Measurements from ENCODE around the gene KLHL35. TPM values are rescaled to one million over a fixed set of nuclear protein-coding genes. Genes with fewer than 3 reads are reported as not detected.
A peak's percentile ranks its signal among the peaks of the same experiment; 100 is the strongest.

The KLHL35 gene
- total RNA-seq, 2 experiments from 2014 or later = 0.14 to 0.17 TPM

GRCh38 chr11:75449271-75449670, 16.3 kb upstream of the KLHL35 start:
- intact Hi-C loops (cut with micrococcal nuclease) = loop anchor here (5.0 kb wide), 1 partner anchor 128 kb away; no protein-coding TSS in a partner anchor
- no peaks in the 10 kb centered on the region for H3K27me3 Mint-ChIP-seq (ENCODE audit: low read depth)
- CTCF ChIA-PET = interaction anchor here (0.6 to 2.0 kb wide), 5 partner anchors 10 to 83 kb away, joined by 3 to 6 read pairs (median 3); no protein-coding TSS in a partner anchor
- H3K4me1 Mint-ChIP-seq (ENCODE audit: low read depth) = no peaks in the 10 kb centered on the region
- no peaks in the 10 kb centered on the region for H3K36me3 Mint-ChIP-seq (ENCODE audit: low read depth)
- DNase-seq = no peak
- no peaks in the 10 kb centered on the region for H3K9me3 Mint-ChIP-seq
- no peak overlapping the region for H3K4me3 Mint-ChIP-seq
- no peak overlapping the region for H3K27ac Mint-ChIP-seq

GRCh38 chr11:75447415-75447814, 14.4 kb upstream of the KLHL35 start:
- H3K9me3 Mint-ChIP-seq = no peaks in the 10 kb centered on the region
- CTCF ChIA-PET = interaction anchor here (2.8 to 5.8 kb wide), 2 partner anchors 28 to 83 kb away, joined by 11 to 153 read pairs; no protein-coding TSS in a partner anchor
- H3K27me3 Mint-ChIP-seq (ENCODE audit: low read depth) = no peaks in the 10 kb centered on the region

DNA sequence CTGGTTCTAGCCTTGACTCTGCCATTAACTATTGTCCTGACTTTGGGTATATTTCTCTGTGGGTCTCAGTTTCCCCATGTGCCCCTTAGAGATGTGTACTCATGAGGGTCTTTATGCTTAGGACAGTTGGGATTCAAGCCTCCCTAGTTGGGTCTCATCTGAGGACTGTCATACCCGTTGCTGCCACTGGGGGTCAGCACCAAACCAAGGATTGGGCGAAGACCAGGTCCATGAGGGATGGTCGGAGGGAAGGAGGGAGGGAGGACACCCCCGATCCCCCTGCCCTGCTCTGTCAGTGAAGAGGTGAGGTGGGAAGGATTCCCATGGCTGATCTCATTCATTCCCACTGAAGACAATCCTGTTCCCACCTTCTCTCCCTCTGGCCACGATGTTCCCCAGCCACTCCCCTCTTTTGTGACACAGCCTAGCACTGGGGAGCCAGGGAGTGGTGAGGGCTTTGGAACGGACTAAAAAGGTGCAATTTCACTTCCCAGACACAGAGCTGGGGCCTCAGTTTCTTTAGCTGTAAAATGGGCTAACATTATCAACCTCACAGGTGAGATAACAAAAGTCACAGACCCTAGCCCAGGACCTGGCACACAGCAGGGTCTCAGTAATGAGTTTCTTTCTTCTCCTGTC, 12.4 kb upstream of the KLHL35 start:
- H3K4me1 Mint-ChIP-seq (ENCODE audit: low read depth) = no peaks in the 10 kb centered on the region
- CTCF ChIA-PET = interaction anchor here (0.7 to 5.8 kb wide), 28 partner anchors 8 to 169 kb away, joined by 3 to 153 read pairs (median 6); partner anchors contain the start of gene GDPD5
- no peaks in the 10 kb centered on the region for H3K36me3 Mint-ChIP-seq (ENCODE audit: low read depth)
- no peak overlapping the region for H3K4me3 Mint-ChIP-seq
- DNase-seq = peak; percentile 82
- H3K27ac Mint-ChIP-seq = no peak overlapping the region
- no peaks in the 10 kb centered on the region for H3K27me3 Mint-ChIP-seq (ENCODE audit: low read depth)
- intact Hi-C loops (cut with micrococcal nuclease) = loop anchor here (1.0 to 5.0 kb wide), 4 partner anchors 81 to 261 kb away; no protein-coding TSS in a partner anchor
- H3K9me3 Mint-ChIP-seq = no peaks in the 10 kb centered on the region

More at GRCh38 chr11:75447415-75447814, 14.4 kb upstream of the KLHL35 start:
- H3K27ac Mint-ChIP-seq = no peak overlapping the region
- intact Hi-C loops (cut with micrococcal nuclease) = loop anchor here (5.0 kb wide), 1 partner anchor 130 kb away; no protein-coding TSS in a partner anchor
- no peak for DNase-seq
- no peak overlapping the region for H3K4me3 Mint-ChIP-seq
- H3K36me3 Mint-ChIP-seq (ENCODE audit: low read depth) = no peaks in the 10 kb centered on the region
- no peaks in the 10 kb centered on the region for H3K4me1 Mint-ChIP-seq (ENCODE audit: low read depth)

- H3K36me3 Mint-ChIP-seq (ENCODE audit: low read depth) = no peaks in the 10 kb centered on the region
- H3K4me3 Mint-ChIP-seq = no peak overlapping the region
- intact Hi-C loops (cut with micrococcal nuclease) = no loop called here
- no peak overlapping the region for H3K27ac Mint-ChIP-seq
- no peak for DNase-seq
- H3K4me1 Mint-ChIP-seq (ENCODE audit: low read depth) = no peaks in the 10 kb centered on the region
- CTCF ChIA-PET = interaction anchor here (2.3 to 5.8 kb wide), 2 partner anchors 80 to 88 kb away, joined by 10 to 153 read pairs; no protein-coding TSS in a partner anchor
- H3K9me3 Mint-ChIP-seq = no peaks in the 10 kb centered on the region
- no peaks in the 10 kb centered on the region for H3K27me3 Mint-ChIP-seq (ENCODE audit: low read depth)
Measured at GRCh38 chr11:75443043-75443442, 10.0 kb upstream of the KLHL35 start.

DNA sequence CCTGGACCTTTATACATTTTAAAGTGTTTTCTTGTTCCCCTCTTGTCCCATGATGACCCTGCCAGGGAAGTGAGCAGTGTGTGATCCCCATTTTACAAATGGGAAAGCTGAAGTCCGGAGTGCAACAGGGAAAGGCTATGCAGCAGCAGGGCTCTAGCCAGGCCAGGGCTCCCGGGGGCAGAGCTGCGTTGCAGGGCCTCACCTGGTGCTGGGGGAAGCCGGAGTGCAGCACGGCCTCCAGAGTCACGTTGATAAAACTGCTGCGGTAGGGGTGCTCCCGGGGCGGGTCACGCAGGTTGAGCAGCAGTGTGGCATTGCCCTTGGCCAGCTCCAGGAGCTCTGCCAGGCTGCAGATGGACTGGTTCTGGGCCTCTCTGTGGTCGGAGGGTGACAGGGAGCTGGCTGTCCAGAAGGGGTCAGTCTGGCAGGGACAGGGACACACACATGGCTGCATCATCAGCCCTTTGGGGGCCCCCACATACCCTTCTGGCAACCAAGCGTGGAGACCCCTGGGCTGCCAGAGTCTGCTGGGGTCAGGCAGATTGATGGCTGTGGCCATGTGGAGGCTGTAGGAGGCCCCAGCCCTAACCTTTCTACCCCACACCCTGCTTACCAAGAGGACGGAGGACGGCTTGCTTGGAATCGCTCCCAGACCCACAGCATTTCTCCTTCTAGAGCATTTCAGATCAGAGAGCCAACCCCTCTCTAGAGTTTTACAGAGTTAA, 9.3 kb upstream of the KLHL35 start:
- CTCF ChIA-PET = interaction anchor here (5.8 kb wide), 1 partner anchor 89 kb away, joined by 153 read pairs; no protein-coding TSS in a partner anchor
- Mint-ChIP-seq H3K9me3 (no peaks in the 10 kb centered on the region), H3K36me3 (ENCODE audit: low read depth) (no peaks in the 10 kb centered on the region), H3K27ac (no peak overlapping the region), H3K4me1 (ENCODE audit: low read depth) (no peaks in the 10 kb centered on the region), H3K27me3 (ENCODE audit: low read depth) (no peaks in the 10 kb centered on the region), H3K4me3 (no peak overlapping the region)
- no peak for DNase-seq
- intact Hi-C loops (cut with micrococcal nuclease) = no loop called here

- Mint-ChIP-seq H3K9me3 (no peaks in the 10 kb centered on the region), H3K36me3 (ENCODE audit: low read depth) (no peaks in the 10 kb centered on the region), H3K27ac (no peak overlapping the region), H3K27me3 (ENCODE audit: low read depth) (no peaks in the 10 kb centered on the region), H3K4me1 (ENCODE audit: low read depth) (no peaks in the 10 kb centered on the region), H3K4me3 (no peak overlapping the region)
- no peak for DNase-seq
- CTCF ChIA-PET = interaction anchor here (1.4 to 5.8 kb wide), 2 partner anchors 9 to 89 kb away, joined by 4 to 153 read pairs; no protein-coding TSS in a partner anchor
- intact Hi-C loops (cut with micrococcal nuclease) = no loop called here
Measured at GRCh38 chr11:75441804-75442132, 8.8 kb upstream of the KLHL35 start.

DNA sequence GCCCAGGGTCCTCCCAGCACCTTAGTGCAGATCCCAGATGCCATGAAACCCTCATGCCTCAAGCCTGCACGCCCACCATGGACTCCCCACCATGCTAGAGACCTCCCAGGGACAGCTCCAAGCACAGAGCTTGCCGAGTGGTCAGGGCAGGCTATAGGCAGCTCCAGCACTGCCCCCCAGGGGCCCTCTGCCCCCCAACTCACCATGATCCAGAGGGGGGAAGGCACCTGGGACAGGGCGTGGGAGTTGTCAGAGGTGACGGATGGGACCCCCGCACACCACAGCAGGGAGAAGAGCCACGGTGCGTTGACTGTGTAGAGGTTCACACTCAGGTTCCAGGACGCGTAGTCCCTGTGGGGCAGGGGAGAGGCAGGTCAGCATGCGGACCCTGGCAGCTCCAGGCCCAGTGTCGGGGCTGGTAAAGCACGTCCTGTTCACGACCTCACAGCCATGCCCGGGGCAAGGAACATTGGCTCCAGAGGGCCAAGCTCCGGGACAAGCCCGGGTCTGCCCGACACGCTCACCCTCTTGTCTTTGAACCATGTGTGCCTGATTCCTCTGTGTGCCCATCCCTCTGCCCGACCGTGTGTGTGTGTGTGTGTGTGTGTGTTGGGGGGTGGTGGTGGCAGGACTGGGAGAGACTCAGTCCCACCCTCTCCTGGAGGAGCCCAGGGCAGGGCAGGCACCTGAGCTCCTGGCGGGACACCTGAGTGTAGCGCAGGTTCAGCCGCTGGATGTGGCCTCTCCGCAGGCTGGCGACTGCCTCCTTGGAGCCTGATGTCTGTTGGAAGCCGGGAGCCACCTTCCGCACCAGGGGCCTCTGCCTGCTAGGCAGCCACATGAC, 8.2 kb upstream of the KLHL35 start:
- Mint-ChIP-seq H3K27ac (no peak overlapping the region), H3K9me3 (no peaks in the 10 kb centered on the region), H3K36me3 (ENCODE audit: low read depth) (no peaks in the 10 kb centered on the region), H3K4me3 (no peak overlapping the region), H3K4me1 (ENCODE audit: low read depth) (no peaks in the 10 kb centered on the region), H3K27me3 (ENCODE audit: low read depth) (no peaks in the 10 kb centered on the region)
- CTCF ChIA-PET = interaction anchor here (0.6 to 5.8 kb wide), 6 partner anchors 10 to 108 kb away, joined by 3 to 153 read pairs (median 4); no protein-coding TSS in a partner anchor
- intact Hi-C loops (cut with micrococcal nuclease) = no loop called here
- DNase-seq = no peak

DNA sequence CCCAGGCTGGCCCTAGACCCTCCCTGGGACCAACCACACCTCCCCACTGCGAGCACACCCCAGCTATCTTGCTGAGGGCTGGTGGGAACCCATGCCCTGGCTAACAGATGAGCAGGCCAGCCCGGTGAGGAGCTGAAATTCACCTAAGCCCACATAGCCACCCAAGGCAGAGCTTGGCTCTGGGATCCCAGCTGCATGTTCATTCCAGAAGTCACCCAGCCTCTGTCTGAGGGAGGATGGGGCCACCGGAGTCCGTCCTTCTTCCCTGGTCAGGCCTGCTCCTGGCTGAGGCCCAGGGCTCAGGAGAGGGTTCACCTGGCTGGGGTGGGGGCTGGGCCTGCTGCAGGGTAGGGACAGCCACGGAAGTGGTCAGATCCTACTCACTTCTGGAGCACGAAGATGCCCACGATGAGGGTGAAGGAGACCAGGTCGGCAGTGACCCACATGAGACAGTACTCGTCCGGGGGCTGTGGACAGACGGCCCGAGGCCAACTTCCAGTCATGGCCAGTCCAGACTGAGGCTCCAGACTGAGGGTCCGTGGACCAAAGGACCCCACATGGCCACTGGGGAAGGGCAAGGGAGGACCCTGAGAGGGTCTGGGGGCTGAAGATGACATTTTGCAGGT, 6.6 kb upstream of the KLHL35 start:
- no peaks in the 10 kb centered on the region for H3K4me1 Mint-ChIP-seq (ENCODE audit: low read depth)
- CTCF ChIA-PET = interaction anchor here (1.2 to 1.6 kb wide), 2 partner anchors 50 to 95 kb away, joined by 5 read pairs; no protein-coding TSS in a partner anchor
- DNase-seq = no peak
- intact Hi-C loops (cut with micrococcal nuclease) = no loop called here
- no peaks in the 10 kb centered on the region for H3K36me3 Mint-ChIP-seq (ENCODE audit: low read depth)
- H3K27ac Mint-ChIP-seq = no peak overlapping the region
- H3K9me3 Mint-ChIP-seq = no peaks in the 10 kb centered on the region
- H3K27me3 Mint-ChIP-seq (ENCODE audit: low read depth) = no peaks in the 10 kb centered on the region
- H3K4me3 Mint-ChIP-seq = no peak overlapping the region

GRCh38 chr11:75439026-75439425, 6.0 kb upstream of the KLHL35 start:
- CTCF ChIA-PET = no interaction called here
- H3K9me3 Mint-ChIP-seq = no peaks in the 10 kb centered on the region
- H3K27me3 Mint-ChIP-seq (ENCODE audit: low read depth) = no peaks in the 10 kb centered on the region
- H3K4me3 Mint-ChIP-seq = no peak overlapping the region
- no peaks in the 10 kb centered on the region for H3K36me3 Mint-ChIP-seq (ENCODE audit: low read depth)
- no peaks in the 10 kb centered on the region for H3K4me1 Mint-ChIP-seq (ENCODE audit: low read depth)
- H3K27ac Mint-ChIP-seq = no peak overlapping the region
- intact Hi-C loops (cut with micrococcal nuclease) = no loop called here
- DNase-seq = no peak

DNA sequence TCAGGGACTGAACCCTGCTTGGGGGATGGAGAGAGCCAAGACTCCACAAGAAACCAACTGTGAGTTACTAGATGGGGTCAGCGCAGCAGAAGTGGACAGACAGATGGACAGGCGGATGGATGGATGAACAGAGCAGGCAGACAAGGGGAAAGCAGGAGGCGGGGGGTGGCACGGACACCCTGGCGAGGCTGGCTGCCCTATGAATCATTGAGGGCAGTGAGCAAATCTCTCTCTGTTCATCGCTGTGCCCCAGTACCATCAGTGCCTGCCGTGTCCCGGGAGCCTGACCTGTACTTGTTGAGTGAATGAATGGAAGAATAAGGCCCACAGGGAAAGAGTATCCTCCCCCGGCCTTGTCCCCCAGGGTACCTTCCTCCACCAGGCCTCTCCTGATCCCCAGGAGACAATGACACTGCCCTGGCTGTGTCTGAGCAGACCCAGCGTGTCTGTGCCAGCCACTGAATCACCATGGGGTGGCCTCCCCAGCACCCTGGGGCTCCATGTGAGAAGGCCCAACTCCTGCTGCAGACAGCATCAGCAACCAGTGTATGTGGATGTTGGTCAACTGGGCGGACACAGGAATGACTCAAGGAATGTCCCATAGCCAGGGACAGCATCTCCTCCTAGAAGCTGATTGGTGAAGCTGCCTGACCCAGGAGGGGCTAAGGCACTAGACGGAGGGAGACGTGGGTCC, 5.1 kb upstream of the KLHL35 start:
- H3K27ac Mint-ChIP-seq = no peak overlapping the region
- CTCF ChIA-PET = no interaction called here
- no peak for DNase-seq
- H3K4me3 Mint-ChIP-seq = no peak overlapping the region
- no peaks in the 10 kb centered on the region for H3K36me3 Mint-ChIP-seq (ENCODE audit: low read depth)
- no peaks in the 10 kb centered on the region for H3K9me3 Mint-ChIP-seq
- peaks cover 4% of the 10 kb centered on the region for H3K27me3 Mint-ChIP-seq (ENCODE audit: low read depth)
- intact Hi-C loops (cut with micrococcal nuclease) = no loop called here
- H3K4me1 Mint-ChIP-seq (ENCODE audit: low read depth) = no peaks in the 10 kb centered on the region

GRCh38 chr11:75436806-75437205, 3.8 kb upstream of the KLHL35 start:
- intact Hi-C loops (cut with micrococcal nuclease) = no loop called here
- CTCF ChIA-PET = interaction anchor here (0.6 to 1.6 kb wide), 2 partner anchors 9 to 14 kb away, joined by 4 to 6 read pairs; no protein-coding TSS in a partner anchor
- H3K27ac Mint-ChIP-seq = no peak overlapping the region

More at GRCh38 chr11:75436806-75437205, 3.8 kb upstream of the KLHL35 start:
- no peaks in the 10 kb centered on the region for H3K4me1 Mint-ChIP-seq (ENCODE audit: low read depth)
- no peaks in the 10 kb centered on the region for H3K9me3 Mint-ChIP-seq
- H3K4me3 Mint-ChIP-seq = no peak overlapping the region
- no peaks in the 10 kb centered on the region for H3K36me3 Mint-ChIP-seq (ENCODE audit: low read depth)
- DNase-seq = no peak
- peaks cover 16% of the 10 kb centered on the region for H3K27me3 Mint-ChIP-seq (ENCODE audit: low read depth)

All from activated naive CD4-positive, alpha-beta T cell treated with anti-CD3 and anti-CD28 coated beads for 36 hours (primary cell).